RPMI7951 (cell line): Measurements from ENCODE around the gene JMJD6. TPM values are rescaled to one million over a fixed set of nuclear protein-coding genes. Genes with fewer than 3 reads are reported as not detected.
A peak's percentile ranks its signal among the peaks of the same experiment; 100 is the strongest.
"Not testable (repeated sequence)": the region's sequence is repeated elsewhere in the genome, so short reads cannot be mapped to it uniquely, and the experiment has no call there.

Experiments
- DNase-seq: peaks from one replicate; pipeline ENCODE4 v3.0.0-alpha.2; 2012; ENCODE audit warnings: low read depth
- total RNA-seq: library from RNA; depleted of rRNA; stranded (reverse); fragments of >200 nt; shearing (Covaris generic); gene quantifications from 2 replicates; pipeline ENCODE4 v1.2.3, GENCODE V29; 2014

JMJD6 gene
- total RNA-seq, 1 experiment from 2014 or later, result 24.9 TPM

- DNase-seq, result peak; percentile 96
Measured at GRCh38 chr17:76716146-76716838, 10.1 kb downstream of the JMJD6 start.

GRCh38 chr17:76715496-76715830, 10.9 kb downstream of the JMJD6 start:
- DNase-seq, result no peak

DNA sequence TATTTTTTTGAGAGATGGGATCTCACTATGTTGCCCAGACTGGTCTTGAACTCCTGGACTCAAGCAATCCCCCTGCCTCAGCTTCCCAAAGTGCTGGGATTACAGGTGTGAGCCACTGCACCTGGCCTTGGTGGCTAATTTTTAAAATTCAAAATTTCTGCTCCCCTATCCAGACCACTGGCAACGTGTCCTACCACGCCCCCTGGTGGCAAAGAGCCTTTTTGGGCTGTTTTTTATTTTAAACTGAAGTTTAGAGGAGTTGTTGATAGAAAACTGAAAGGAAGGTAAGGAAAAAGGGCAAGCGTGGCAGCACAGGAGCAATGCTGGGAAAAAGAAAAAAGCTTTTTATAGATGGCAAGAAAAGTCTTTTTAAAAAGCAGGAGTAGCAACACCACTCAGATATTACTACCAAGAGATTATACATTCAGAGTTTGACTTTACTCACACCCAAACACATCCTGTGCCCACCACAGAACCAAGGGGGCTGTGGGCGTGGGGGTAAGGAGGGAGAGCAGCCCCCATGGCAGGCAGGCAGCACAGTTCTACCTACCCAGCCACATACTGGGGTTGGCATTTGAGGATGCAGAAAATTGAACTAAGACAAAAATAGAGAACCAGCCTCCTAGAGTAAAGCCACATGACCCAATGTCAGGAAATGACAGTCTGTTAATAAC, 11.4 kb downstream of the JMJD6 start:
- peak; percentile 42 for DNase-seq

DNA sequence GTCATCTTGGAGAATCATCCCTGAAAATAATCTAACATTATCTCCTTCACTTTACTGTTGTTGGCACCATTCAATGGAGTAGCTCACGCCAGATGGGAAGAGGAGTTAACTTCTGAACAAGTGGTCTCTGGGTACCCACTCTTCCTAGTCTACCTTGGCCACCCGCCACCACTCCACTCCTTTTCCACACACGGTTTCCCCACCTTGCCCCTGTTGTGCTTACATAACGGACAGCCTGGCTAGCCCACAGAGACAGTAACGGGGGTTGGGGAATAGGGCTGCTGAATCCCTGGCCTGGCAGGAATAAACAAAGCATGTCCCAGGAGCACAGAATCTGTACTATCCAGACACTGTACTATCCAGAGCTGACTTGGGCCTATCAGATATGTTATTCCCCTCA, 12.1 kb downstream of the JMJD6 start:
- no peak for DNase-seq

GRCh38 chr17:76713765-76714164, 12.6 kb downstream of the JMJD6 start:
- no peak for DNase-seq

DNA sequence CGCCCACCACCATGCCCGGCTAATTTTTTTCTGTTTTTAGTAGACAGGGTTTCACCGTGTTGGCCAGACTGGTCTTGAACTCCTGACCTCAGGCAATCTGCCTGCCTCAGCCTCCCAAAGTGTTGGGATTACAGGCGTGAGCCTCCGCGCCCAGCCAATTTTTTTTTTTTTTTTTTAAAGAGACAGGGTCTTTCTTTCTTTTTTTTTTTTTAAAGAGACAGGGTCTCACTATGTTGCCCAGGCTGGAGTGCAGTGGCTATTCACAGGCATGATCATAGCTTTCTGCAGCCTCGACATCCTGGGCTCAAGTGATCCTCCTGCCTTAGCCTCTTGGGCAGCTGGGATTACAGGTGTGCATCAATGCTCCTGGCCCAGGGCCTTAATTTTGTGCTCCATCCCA, 14.1 kb downstream of the JMJD6 start:
- DNase-seq, result not testable (repeated sequence)

- peak; percentile 68 for DNase-seq
Measured at GRCh38 chr17:76710863-76711611, 15.4 kb downstream of the JMJD6 start, which contains the start of gene MXRA7. Gene MXRA7 (minus strand): TSS chr17:76710965. CDS start chr17:76710946, 19 bp downstream.

GRCh38 chr17:76709951-76710862, 16.2 kb downstream of the JMJD6 start:
- DNase-seq, result peak; percentile 37

DNA sequence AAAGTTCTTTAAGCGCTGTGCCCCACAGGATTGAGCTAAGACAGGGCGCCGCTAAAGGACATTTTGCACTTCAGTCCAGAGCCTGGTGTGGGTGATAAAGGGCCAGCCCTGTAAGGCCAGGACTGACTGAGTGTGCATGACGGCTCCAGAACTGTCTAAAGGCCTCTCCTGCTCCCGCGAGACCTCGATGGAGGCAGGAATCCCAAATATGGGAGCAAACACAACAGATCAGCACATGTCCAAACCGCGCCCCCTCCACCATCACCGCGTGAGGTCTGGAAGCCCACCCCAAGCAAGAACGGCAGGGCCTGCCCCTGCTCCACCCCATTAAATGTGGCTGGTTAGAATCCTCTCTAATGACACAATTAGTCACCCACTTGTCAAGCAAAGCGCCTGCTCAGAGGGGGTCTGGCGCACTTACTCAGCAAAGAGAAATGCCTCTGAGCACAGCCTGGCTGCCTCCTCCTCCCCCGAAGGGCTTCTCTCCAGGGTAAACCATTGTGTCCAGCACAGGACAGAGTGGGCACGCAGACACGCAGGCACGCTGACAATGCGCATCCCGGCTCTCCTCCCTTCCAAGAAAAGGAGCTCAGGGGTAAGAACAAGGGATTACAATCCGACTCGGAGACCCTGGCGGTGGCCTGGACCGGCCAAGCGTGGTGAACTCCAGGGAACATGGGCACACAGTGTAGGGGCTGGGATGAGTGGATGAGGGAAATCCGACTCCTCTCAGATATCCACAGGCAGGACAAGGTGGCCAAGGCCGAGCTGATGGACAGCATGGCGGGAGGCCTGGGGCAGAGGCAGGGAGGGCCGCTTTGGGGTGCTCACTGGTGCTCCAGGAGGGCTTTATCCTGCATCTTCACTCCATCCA, 17.1 kb downstream of the JMJD6 start:
- DNase-seq, result peak; percentile 81

DNA sequence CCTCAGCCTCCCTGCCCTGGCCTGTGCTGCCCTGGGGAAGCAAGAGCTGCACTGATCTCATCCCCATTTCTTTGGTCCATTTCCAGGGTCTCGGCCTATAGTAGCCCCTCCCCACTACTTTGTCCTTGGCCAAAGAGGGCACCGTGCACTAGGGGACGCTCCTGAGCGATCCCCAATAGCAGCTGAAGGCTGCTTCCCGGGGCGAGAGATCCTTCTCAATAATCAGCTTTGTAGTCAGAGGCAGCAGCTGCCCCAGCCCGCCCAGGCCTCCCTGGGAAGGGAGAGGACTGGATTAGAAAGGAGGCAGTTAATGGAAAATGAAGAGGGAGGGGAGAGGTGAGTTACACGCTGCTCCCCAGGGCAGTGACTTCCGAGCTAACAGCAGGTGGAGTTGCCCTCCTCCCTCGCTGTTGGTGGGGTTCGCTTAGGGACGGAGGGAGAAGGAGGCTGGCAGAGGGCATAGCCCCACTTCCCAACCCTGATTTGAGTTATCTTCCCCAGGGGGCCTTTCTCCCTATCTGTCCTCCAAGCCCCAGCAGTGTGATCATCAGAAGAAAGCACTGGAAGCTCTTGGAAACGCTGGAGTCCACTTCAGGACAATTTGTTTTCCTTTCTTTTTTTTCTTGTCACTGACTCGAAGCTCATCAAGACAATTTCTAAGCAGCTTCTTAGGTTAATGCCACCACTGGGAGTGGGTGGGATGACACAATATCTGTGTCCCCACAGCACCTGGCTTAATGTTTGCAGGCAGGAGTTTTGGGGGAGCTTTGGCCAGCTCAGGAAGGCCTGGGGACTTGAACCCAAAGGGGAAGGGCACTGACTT, 18.2 kb downstream of the JMJD6 start:
- no peak for DNase-seq

- DNase-seq, result no peak
Measured at GRCh38 chr17:76706817-76707216, 19.6 kb downstream of the JMJD6 start.

GRCh38 chr17:76704805-76705204, 21.6 kb downstream of the JMJD6 start:
- no peak for DNase-seq

GRCh38 chr17:76702941-76703637, 23.3 kb downstream of the JMJD6 start:
- no peak for DNase-seq

- DNase-seq, result no peak
Measured at GRCh38 chr17:76702076-76702475, 24.3 kb downstream of the JMJD6 start.

DNA sequence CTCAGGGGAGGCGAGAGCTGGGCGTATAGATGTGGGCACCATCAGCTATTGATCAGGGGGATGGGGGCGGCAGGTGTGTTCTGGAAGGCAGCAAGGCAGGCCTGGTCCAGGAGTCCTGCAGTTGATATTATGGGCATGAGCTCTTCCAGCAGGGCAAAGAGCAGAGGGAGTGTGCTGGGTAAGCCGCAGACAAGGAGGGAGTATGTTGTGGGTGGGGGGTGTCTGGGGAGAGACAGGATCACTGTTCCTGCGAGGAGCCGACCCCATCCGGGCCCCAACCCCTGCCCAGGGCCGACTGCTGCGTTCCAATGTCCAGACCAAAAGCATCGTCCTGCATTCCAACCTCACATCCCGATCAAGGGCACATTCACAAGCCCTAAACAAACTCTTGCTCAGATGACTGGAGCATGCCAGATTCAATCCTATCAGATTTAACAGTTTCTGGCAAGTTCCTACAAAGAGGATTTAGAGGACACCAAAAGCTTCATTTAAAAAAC, 24.9 kb downstream of the JMJD6 start:
- no peak for DNase-seq

DNA sequence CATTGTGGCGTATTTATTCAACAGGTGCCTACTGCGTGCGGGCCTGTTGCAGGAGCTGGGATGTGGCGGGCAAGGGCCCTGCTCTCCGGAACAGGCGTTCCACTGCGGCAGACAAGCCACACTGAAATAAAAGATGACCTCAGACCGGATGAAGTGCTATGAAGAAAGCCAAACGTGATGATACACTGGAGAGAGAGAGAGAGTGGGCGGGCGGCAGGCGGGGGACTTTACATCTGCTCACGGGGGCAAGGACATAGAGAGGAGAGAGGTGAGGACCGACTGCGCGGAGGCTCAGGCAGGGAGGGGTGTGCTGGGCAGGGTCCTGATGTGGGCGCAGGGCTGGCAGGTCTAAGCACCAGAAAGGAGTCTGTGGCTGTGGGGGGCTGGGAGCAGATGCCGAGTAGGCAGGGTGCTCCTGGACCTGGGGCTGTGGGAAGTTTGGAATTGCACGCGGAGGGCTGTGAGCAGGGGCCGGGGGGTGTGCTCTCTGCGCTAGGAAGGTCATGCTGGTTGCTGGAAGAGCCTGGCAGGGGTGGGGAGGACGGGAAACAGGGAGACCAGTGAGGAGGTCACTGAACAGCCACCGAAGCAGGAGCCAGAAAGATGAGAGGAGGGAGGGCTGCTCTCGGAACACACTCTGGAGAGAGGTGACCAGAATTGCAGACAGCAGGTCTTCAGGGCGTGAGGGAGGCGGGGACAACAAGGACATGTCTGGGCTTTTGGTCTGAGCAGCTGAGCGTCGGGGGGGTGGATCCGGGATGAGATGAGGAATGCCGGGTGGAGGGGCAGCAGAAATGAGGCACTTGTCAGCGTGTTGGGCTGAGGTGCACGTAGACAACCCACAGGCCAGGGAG, 25.6 kb downstream of the JMJD6 start:
- DNase-seq, result no peak

DNA sequence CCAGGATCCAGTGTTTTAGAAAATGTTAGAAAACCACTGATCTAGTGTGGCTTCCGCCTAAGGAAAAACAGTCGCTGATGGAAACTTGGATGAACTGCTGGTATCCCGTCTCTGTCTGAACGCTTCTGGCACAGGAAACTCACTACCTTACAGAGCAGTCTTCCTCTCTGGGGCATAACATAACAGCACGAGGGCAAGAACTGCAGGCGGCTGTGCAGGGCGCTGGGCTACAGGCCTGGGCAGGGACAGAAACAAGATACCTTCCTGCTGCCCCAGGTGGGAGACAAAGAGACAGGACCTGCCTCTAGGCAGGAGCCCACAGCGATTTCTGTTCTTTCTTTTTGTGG, 26.2 kb downstream of the JMJD6 start:
- no peak for DNase-seq

GRCh38 chr17:76698466-76698977, 27.9 kb downstream of the JMJD6 start:
- DNase-seq, result not testable (repeated sequence)
